ENCODE measurements around the gene DCST2.

DCST2 gene

DNA sequence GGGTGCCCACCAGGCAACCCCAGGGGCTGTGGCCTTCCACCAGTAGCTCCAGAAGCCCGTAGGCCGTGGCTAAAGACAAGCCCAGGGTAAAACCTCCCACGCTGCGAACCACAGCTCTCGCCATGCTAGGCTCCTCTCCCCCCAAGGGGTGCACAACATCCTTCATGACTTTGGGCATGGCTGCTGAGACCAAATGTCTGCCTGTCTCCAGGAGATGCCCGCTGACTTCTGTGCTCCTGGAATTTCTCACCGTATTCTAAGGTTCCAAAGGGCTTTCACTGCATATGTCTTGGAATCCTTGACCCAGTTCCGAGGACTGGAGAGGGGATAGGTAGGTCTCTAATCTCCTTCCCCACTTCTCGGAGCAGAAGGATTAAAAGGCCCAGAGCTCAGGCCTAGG, at the start of gene DCST2, which contains the start of gene DCST1:
Gene DCST2, minus strand, starts transcription at position 258 of the 400 bp plus-strand sequence. Its CDS starts 80 bp downstream, at position 178.
Gene DCST1, plus strand, starts transcription at position 301 of the 400 bp plus-strand sequence. CDS start 213 bp downstream, outside the sequence.
- no peak for DNase-seq (ENCODE audit: low read depth, low spot score)

DNA sequence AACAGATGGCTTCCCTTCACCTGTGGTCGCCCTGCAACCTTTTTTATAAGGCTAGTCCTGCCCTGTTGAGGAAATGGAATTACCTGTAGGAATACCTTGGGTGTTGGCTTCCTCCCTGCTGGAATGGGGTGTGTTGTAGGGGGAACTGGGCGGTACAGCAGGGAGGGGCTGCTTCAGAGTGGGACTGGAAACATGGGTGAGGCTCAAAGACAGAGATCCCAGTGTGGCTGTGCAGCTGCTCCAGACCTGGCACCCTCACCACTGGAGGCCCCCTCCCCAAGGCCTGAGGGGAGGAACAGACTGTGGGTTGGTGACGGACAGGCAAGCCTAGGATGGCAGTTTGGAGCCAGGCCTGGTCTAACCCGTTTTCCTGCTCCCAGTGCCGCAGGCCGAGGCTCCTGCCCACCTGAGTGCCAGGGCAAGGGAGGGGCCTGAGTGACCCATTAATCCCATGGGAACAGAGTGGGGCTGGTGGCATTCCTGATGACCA, 49.5 kb upstream of the DCST2 start:
- no peak for DNase-seq (ENCODE audit: low read depth, low spot score)

DNA sequence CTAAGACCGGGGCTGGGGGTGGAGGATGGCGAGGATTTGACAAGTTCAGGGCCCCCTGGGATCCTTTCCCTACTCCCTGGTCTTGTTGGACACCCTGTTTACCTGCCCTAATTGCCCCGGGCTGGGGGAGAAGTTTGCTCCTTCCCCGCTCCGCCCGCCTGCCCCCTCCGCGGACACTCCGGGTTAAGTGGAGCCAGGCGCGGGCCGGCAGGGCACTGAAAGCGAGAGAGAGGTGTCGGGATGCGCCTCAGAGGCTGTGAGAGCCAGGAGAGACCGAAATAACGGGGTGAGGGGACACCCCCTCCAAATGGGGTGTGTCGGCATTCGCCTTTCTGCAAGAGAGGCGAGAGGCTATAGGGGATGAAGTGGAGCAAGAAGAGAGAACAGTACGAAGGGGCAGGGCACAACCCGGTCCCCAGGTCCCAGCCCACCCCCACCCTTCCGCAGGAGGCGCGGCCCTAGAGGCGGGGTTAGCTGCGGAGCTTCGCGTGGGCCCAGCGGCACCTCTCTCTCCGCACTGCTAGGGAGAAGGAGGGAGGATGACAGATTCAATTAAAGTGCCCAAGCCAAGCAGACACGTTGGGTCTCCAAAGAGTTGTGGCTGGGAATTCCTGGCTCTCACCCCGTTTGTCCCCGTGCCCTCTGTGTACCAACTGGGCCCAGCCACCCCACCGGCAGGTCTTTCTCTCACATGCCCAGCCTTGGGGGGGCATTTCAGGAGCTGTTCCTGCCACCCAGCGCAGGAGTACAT, 48.9 kb upstream of the DCST2 start:
- DNase-seq (ENCODE audit: low read depth, low spot score), result no peak

DNA sequence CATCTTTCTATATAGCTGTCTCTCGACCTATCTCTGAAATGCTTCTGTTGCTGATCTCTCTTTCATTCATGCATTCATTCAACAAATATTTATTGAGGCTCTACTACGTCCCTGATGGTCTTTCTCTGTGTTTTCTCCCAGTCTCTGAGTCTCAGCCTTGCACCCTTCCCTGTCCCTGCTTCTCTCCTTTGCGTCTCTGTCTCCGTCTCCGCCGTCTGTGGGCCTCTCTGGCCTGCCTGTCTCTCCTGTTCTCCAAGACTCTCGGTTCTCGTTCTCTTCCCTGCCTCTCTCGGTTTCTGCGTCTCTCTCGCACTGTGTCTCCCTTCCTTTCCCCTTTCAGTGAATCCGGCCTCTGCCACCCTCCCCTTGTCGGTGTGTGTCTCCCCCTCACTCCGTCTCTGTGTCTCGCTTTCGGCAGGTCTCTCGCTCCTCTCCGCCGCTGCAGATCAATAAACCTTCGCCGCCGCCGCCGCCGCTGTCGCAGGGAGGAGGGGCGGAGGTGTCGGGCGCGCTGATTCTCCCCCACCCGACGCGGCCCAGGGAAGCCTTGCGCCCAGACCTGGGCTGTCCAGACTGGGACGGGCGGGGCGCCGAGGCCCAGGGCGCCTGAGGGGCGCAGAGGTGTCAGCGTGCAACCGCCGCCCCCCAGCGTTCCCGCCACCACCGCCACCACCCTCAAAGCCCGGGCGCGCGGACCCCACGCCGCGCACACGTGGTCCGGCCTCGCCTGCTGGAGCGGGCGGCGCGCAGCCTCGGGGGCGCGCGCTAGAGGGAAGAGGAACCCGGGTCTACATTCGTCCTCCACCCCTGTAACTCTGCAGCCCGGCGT, 48.1 kb upstream of the DCST2 start:
- DNase-seq (ENCODE audit: low read depth, low spot score), result no peak

DNA sequence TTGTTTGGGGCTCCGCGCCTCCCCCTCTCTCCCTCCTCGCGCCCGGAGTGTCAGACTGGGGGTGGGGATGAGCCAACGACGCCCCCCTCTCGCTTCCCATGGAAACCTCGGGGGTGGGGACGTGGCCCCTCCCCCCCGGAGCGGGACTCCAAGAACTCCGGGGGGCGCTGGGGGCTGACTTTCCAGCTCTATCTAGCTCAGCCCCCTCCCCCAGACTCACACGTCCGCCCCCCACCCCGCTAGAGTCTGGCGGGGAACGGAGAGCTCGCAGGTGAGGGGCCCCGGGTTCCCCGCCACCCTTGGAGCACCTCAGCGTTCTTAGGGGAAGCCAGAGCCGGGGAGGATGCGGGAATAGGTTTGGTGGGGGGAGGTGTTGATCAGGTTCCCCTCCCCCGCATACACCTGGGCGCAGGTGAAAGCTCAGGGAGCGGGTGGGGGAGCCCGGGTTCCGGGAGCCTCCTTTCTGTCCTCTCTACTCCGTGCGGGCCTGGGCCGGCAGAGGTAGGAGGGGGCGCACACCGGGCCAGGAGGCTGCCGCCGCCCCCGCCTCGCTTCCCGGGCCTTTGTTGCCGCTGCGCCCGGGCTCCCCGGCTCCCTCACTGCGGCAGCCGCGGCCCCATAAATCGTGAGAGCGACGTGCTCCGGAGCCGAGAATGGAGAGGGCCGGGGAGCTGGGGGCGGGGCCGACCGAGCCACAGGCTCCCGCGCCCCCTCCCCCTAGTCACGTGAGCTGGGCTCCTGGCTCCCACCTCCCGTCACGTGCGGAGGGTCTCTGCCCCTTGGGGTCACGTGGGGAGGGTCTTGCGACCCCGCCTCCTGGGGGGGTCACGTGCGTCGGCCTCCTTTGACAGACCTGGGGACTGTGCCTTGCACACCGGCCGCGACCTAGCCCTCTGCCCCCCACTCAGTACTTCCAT, 47.0 kb upstream of the DCST2 start:
- DNase-seq (ENCODE audit: low read depth, low spot score), result no peak

DNA sequence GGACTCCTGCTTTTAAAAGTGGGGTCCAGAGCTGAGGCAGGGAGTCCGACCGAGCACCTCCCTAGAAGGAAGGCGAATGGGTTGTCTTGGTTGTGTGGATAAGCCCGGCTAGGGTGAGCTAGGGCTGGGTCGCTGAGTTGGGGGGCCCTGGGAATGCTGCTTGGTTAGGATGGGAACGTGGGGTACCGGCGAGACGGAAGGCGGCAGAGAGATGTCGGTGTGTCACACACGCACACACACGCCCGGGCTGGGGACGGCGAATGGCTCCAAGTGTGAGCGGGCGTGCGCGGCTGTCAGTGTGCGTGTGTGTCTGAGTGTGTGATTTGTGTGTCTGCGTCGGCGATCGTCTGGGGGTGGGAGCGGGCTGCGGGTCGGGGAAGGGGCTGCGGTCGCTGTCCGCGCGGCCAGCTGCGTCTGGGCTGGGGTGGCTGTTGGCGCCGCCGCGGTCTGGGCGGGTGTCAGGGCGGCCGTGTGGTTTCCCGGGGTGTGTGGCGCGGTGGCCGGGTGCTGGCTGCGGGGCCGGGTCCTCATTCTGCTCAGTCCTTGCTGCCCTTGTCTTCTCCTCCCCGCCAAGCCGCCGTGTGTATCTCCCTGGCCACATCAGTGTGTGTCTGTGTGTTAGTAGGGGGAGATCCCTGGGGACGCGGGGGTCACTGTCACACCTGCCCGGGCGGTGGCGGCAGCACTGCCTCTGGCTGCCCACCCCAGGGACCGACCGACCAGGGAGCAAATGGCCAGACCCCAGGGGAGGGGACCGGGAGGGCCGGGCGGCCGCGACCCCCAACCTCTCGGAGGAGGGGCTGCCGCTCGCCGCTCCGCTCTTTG, 46.1 kb upstream of the DCST2 start:
- DNase-seq (ENCODE audit: low read depth, low spot score), result no peak

DNA sequence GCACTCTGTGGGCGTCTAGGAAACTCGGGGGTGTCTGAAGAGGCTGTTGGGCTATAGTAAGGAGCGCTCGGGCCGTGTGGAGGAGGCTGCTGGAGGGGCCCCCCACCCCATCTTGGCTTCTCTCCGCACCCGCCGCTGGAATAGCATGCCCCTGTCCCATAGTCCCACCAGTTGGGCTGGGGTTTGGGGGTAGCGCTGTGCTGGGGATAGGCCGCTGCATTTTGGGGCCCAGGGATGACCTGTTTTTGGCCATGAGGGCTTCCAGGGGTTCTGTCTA, 45.6 kb upstream of the DCST2 start:
- no peak for DNase-seq (ENCODE audit: low read depth, low spot score)

DNA sequence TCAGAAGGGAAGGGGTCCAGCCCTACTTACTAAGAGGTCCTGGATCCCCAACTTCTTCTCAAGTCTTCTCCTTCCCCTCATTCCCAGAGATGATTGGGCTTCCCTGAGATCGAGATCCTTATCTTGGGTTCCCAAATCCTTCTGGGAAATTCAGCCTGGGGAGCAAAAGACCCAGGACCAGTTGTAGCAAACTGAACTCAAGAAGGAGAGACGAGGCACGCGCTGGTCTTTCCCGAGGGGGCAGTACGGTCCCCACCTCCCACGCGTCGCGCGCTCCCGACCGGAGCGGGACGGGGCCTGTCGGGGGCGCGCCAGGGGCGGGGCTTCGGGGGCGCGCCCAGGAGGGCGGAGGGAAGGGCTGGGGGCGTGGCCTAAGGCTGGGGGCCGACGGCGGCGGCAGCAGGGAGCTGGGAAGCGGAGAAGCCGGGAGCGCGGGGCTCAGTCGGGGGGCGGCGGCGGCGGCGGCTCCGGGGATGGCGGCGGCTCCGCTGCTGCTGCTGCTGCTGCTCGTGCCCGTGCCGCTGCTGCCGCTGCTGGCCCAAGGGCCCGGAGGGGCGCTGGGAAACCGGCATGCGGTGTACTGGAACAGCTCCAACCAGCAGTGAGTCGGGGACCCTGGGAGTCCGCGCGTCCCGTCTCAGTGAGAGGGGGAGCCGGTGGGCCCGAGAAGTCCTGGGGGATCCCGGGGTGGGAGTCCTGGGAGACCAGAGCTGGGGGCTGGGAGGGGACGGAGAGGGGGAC, 45.1 kb upstream of the DCST2 start, which contains the start of gene EFNA3:
Gene EFNA3, plus strand, starts transcription at position 369 of the 741 bp plus-strand sequence. Its CDS starts 105 bp downstream, at position 474.
- peak; percentile 81 for DNase-seq (ENCODE audit: low read depth, low spot score)

DNA sequence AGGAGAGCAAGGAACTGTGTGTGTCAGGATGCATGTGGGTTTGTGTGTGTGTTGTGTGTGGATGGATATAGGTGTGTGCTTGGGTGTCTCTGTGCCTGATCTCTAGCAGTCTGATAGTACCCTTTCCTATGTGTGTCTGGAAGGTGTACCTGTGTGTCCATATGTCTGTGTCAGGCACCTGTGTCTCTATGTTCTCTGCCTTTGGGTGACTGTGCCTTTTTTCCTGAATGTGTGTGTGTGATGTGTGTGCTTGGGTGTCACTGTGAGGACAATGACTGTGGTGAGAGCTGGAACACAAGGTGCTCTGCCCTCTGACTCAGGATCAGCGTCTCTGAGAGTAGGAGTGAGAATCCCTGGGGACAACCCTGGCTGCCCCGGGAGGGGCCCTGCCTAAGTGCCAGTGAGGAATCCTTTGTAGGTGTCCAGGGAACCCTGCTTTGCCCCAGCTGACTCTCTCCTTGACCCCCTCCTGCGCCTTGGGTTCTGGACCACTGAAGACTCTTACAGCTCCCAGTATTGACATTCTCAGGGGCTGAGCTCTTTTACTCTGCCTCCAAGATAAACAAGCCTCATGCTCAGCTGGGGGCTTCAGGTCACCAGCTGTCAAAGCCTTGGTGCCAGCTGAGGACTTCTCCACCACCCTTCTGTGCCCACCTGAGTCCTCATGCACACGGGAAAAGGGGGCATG, 44.3 kb upstream of the DCST2 start:
- DNase-seq (ENCODE audit: low read depth, low spot score), result no peak

DNA sequence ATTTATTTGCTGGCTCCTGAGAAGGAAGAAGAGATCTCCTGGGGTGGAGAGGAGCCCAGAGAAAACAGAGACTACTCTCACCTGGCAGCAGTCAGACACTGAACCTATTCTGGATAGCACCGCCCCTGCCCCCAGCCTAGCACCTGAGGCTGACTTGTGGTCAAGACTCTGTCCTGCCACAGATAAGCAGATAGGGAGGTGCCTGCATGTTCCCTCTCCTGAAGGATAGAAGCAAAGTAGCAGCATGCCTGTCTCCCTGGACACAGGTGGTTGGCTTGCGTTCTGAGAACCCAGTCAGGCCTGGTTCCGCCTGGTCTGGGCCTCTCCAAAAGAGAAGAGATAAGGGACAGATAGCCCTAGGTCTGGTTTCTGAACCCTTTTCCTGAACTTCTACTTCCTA, 43.8 kb upstream of the DCST2 start:
- DNase-seq (ENCODE audit: low read depth, low spot score), result no peak

DNA sequence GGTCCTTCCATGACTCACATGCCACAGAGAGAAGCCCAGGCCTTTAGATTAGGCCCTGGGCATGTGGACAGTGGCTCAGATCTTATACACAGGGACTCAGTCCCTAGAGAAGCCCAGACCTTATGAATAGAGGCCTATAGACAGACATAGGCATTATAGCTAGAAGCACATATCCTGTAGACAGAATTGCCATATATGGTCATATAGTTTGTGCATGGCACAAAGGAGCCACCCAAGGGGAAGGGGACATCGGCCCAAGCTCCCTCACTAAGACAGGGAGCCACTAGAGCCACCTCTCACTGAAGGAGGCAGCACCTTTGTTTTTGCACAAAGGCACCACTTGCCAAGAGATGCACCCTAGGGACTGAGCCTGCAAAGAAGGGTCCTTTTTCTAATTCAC, 42.8 kb upstream of the DCST2 start:
- no peak for DNase-seq (ENCODE audit: low read depth, low spot score)

DNA sequence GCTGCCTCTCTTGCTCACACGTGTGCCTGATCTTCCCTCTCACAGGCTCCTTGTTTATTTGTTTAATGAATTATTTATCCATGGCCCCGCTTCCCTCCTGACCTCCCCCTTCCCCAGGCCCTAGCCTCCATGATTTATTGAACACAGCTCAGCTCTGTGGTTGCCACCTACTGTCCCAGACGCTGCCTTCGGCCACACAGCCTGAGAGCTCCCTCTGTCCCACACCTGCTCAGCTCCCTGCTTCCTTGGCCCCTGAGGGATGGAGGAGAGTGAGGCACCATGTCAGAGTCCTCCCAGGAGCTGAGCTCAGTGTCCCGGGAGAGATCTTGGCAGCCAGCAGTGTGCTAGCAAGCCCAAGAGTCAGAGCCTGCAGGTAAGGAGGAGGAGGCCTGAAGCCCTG, 42.0 kb upstream of the DCST2 start:
- no peak for DNase-seq (ENCODE audit: low read depth, low spot score)

DNA sequence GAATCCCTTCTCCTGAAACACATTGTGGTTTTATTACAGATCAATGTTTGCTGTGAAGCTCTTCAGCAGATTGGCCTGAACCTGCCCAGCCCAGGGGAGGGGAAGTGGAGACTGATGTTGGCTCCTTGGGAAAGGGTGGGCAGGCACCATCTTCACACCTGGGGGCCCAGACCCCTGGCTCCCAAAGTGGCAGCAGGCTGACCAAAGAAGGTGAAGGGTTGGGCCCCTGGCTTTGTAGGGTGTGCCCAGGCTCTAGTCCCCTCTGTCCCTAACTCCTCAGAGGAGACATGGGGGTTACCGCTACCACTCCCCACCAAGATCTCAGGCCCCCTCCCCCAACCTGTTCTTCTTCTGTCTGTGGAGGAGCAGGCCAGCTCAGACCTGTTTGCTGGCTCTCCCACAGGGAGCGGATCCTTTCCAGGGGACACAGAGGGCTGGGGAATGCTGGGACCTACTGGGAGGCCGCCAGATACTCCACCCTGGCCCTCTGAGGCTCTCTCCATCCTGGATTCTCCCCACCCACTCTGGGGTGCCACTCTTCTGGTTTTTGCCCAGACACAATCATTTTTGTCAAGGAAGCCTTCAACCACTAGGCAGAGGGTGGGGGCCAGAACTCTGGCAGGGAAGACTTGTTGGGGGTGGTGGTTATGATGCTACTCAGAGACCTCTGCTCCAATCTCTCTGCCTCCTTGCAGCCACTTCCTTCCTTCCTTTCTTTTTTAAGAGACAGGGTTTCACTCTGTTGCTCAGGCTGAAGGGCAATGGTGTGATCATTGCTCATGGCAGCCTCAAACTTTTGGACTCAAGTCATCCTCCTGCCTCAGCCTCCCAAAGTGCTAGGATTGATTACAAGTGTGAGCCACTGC, 40.0 kb upstream of the DCST2 start:
- no peak for DNase-seq (ENCODE audit: low read depth, low spot score)

DNA sequence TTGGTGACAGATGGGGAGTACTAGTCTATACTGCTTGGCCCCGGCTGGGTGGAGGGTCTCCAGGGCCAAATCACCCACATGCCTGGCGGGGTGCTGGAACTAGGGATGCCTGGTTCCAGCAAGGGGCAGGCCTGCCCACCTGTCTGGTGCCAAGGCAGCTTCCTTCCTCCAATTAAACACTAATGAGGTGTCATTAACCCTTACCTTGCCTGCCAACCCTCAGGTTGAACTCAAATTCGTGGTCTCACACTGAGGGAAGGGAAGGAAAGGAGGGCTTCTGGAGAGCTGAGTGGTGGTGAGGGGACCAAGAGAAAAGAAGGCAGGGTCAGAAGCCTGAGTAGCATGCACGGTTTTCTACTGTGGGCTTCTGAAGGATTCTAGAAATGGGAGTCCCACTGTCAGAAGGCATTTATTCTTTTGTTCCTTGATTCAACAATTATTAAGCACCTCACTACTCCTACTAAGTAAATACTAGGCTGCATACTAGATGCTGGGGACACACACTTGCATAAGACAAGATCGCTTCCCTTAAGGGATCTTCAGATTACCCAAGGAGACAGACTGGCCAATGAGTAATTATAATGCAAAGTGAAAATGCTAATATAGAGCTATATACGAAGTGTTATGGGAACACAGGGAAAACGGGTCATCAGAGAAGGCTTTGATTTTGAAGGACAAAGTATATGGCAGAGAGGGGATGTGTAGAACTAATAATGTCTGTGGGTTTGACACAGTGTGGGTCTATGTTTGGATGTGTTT, 39.1 kb upstream of the DCST2 start:
- no peak for DNase-seq (ENCODE audit: low read depth, low spot score)

DNA sequence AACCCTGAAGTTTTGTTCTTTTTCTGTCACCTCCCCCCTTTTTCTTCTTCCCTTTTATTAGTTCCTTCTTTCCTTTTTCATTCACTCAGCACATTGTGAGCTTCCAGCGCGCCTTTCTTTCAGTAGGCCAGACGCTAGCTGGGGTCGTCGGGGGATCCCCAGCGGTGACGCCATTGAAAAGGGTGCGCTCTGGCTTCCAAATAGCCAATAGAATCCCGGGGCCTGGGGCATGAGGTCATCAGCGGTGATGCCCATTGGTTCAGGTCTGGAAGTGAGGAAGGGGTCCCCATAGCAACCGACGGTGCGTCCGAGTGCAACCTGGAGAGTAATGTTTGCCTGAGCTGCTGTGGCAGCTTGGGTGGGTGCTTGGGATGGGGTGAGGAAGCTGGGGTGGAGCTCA, 38.1 kb upstream of the DCST2 start:
- no peak for DNase-seq (ENCODE audit: low read depth, low spot score)

DNA sequence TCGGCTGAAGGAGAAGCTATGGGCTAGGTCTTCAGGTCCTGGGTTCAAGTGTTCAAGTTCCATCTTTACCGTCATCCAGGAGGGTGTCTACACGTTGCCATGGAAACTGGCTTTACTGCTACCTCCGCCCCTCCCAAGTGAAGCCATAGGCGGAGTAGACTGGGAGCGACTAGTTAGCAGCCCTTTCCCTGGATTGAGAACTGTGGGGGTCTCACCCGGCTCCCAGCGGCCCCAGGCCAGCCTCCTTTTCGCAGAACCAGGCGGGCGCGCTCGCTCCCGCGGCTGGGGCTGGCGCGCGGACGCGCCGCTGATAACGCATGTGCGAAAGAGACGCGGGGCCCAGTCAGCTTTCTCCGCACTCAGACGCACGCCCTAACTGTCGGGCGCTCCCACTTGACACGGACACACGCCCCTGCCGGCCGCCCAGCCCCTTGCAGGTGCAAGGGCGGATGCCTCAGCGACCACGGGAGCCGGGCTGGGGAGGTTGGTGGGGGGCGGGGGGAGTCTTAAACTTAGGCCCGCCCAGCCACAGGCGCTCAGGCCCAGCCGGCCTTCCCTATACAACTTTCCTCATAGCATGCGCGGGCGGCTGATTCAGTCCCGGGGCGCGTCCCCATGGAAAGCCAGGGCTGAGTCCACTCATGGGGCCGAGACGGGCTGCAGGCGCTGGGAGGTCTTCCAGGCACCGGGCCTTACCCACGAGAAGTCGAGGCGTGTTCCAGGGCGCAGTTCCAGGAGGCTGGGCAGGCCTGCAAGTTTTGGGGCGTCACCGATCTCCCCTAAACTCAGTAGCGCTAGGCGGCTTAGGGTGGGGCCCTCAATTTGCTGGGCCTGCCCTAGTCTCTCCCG, 37.4 kb upstream of the DCST2 start:
- peak; percentile 84 for DNase-seq (ENCODE audit: low read depth, low spot score)

DNA sequence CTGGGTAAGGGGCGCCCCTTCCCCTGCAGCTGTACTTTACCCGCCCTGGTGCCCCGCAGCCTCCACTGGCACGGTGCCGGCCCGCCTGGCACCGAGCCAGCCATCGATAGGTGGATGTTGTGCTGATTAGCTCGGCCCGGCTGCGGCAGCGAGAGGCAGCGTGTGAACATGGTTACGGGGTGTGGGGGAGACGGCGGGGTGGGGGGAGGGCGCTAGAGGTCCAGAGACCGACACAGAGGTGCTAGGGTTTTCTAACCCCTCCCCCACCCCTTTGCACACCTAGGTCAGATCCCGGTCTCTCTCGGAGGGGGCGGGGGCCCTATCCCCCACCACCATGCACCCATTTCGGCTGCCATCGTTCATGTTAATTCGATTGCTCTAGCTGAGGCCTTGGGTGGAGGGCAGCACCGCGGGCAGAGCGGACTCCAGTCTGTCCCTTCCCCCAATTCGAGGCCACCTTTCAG, 36.6 kb upstream of the DCST2 start:
- DNase-seq (ENCODE audit: low read depth, low spot score), result no peak

All from astrocyte of the hippocampus (primary cell).